GM19372 (cell line): ENCODE data around the gene SLFN11.
A peak's percentile ranks its signal among the peaks of the same experiment; 100 is the strongest.
"Not testable (repeated sequence)": the region's sequence is repeated elsewhere in the genome, so short reads cannot be mapped to it uniquely, and the experiment has no call there.

Experiments
- ATAC-seq: cut with Tn5 transposase; IDR thresholded peaks from one replicate; pipeline ENCODE4 v1.9.1; 2021; ENCODE audit warnings: mild to moderate bottlenecking, low read depth, moderate library complexity; ENCODE audit not compliant: unreplicated experiment

The SLFN11 gene, protein sequence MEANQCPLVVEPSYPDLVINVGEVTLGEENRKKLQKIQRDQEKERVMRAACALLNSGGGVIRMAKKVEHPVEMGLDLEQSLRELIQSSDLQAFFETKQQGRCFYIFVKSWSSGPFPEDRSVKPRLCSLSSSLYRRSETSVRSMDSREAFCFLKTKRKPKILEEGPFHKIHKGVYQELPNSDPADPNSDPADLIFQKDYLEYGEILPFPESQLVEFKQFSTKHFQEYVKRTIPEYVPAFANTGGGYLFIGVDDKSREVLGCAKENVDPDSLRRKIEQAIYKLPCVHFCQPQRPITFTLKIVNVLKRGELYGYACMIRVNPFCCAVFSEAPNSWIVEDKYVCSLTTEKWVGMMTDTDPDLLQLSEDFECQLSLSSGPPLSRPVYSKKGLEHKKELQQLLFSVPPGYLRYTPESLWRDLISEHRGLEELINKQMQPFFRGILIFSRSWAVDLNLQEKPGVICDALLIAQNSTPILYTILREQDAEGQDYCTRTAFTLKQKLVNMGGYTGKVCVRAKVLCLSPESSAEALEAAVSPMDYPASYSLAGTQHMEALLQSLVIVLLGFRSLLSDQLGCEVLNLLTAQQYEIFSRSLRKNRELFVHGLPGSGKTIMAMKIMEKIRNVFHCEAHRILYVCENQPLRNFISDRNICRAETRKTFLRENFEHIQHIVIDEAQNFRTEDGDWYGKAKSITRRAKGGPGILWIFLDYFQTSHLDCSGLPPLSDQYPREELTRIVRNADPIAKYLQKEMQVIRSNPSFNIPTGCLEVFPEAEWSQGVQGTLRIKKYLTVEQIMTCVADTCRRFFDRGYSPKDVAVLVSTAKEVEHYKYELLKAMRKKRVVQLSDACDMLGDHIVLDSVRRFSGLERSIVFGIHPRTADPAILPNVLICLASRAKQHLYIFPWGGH

DNA sequence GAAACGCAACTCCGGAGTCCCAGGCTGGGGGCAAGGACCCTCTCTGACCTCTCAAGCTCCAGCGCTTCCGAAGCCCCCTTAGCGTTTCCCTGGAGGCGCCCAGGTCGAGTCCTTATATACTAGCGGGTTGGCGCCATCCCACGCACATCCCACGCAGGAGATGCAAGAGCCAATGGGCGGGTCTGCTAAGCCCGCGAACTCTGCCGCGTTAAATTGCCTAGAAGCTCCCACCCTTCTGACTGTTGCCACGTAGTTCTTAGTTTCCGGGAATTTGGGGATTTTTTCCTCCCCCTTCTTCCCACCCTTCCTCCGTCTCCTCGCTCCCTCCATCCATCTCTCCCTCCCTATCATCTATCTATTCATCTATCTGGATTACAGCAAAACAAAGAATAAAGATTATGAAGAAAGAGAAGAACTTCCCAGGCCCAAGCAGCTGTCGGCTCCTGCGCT is at the start of gene SLFN11:
TSS of gene SLFN11 (minus strand) at position 88 of the 450 bp plus-strand sequence. CDS start 9,814 bp downstream, outside the sequence.
- ATAC-seq, result peak; percentile 48

DNA sequence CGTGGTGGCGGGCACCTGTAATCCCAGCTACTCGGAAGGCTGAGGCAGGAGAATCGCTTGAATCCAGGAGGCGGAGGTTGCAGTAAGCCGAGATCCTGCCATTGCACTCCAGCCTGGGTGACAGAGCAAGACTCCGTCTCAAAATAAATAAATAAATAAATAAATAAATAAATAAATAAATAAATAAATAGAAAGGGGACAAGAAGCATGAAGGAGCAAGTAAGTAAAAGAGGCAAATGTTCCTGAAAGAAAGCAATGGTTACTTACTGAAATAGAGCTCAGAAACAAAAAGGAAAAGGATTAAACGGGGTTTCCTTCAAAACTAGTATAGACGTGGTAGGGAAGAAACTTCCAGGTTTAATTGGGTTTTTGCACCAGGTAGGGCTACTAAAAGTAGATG is 47.6 kb upstream of the SLFN11 start:
- ATAC-seq, result not testable (repeated sequence)

DNA sequence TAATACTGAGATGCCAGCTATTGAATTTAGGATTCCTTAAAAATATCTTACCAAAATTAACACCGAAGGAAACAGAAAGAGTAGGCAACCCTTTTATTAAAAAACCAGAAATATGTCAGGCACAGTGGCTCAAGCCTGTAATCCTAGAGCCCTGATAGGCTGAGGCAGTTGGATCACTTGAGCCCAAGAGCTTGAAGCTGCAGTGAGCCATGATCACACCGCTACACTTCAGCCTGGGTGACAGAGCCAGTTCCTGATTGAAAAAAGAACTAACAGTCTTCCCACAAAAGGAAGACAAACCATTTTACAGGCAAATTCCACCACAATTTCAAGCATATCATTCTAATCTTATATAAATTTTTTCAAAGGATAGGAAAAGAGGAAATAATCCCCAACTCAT is 43.2 kb upstream of the SLFN11 start:
- no peak for ATAC-seq

DNA sequence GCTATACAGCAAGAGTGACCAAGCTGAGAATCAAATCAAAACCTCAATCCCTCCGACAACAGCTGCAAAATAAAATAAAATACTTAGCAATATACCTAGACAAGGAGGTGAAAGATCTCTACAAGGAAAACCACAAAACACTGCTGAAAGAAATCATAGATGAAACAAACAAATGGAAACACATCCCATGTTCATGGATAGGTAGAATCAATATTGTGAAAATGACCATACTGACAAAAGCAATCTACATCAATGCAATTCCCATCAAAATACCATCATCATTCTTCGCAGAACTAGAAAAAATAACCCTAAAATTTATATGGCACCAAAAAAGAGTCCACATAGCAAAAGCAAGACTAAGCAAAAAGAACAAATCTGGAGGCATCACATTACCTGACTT is 41.3 kb upstream of the SLFN11 start:
- ATAC-seq, result not testable (repeated sequence)

DNA sequence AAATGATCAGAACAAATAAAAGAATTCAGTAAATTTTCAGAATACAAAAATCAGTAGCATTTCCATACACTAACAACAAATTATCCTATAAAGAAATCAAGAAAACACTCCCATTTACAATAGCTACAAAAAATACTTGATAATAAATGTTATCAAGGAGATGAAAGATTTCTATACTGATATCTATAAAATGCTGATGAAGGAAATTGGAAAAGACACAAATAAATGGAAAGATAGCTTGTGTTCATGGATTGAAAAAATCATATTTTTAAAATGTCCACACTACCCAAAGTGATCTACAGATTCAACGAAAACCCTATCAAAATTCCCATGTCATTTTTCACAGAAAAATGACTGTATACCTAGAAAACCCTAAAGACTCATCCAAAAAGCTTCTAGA is 40.8 kb upstream of the SLFN11 start:
- ATAC-seq, result no peak

DNA sequence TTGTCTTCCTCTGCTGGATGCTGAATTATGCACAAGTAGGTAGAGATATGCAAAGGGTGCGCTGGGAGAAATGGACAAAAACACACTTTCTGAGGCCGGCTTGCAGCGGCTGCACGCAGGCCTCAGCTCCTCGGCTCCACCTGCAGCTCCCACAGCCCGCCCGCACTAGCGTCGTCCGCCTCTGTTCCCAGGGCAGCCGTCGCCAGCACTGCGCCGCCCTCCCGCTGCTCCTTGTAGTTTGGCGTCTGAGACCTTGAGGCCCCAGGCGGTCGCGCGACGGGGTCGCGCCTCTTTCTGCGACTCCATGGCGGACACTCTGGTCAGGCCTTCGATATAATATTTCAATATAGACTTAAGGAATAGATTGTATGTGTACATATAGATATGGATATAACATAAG is 34.1 kb upstream of the SLFN11 start:
- no peak for ATAC-seq

DNA sequence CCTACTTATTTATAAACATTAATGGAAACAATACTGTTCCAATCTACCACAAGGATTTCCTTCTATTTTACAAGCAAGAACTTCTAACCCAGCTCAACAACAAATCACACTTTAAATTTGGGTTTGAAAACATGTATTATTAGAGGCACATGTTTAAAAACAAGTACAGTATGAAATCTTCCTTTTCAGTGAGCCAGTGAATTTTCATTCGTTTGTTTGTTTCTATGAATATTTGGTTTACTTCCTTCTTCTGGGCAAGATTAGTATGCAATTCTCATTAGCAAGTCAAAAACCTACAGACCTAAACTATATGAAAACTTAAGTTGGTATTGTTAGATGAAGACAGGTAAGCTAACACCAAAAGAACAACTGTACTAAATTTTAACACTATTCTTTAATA is 33.1 kb upstream of the SLFN11 start:
- no peak for ATAC-seq

DNA sequence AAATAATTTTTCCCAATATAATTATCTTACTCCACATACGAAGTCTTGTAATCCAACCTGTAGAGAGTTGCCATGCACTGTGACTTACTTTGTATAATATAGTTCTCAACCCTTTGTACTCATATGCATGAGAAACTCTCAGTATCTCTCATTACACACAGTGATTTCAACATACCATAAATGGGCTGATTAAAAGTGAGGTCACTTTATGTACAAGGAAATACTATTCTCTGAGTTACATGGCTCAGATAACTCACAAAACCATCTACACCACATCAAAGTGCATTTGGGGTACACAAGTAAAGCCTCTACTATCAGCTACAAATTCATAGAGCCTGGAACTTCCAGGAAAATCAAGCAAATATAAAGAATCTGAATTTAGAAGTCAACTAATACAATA is 30.9 kb upstream of the SLFN11 start:
- no peak for ATAC-seq

DNA sequence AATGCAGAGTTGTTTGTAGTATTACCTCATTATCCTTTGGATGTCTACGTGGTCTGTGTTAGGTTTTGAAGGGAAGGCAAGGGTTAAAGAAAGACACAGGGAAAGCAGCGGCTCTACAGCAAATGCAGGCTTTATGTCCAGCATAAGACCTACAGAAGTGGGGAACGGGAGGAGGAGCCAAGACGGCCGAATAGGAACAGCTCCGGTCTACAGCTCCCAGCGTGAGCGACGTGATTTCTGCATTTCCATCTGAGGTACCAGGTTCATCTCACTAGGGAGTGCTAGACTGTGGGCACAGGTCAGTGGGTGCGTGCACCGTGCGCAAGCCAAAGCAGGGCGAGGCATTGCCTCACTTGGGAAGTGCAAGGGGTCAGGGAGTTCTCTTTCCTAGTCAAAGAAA is 20.4 kb upstream of the SLFN11 start:
- ATAC-seq, result not testable (repeated sequence)

DNA sequence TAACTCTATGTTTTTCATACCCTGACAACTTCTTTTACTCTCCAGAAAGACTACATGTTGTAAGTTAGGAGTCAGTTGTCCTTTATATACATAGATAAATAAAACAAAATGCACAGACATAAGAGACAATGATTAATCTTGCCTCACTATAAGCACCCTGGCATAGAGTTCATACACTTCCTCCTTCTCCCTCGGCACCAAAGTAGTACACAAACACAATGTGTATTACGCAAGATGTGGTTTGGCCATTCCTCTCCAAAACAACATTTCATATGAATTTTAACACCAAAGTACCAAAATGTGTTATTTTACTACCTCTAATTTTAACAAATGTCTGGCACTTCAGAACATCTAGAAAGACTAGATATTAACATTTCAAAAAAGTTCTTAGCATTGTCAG is 17.2 kb upstream of the SLFN11 start:
- ATAC-seq, result no peak

DNA sequence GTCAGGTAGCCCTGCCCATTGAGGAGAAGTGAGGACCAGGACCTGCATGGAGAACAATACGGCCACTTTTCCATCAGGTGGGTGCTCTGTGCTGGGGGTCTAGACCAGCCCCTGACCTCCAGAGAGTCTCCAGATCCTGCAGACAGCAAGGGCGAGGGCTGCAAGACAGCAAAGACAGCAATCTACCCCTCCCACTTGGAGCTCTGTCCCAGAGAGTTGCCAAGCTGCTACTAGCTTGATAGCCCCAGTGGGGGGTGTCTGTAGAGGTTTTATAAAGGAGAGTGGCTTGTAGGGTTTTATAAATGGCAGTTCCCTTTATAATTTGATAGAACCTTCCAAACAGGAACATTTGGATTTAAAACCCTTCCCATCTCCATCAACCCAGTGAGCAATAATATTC is 16.7 kb upstream of the SLFN11 start:
- ATAC-seq, result no peak

DNA sequence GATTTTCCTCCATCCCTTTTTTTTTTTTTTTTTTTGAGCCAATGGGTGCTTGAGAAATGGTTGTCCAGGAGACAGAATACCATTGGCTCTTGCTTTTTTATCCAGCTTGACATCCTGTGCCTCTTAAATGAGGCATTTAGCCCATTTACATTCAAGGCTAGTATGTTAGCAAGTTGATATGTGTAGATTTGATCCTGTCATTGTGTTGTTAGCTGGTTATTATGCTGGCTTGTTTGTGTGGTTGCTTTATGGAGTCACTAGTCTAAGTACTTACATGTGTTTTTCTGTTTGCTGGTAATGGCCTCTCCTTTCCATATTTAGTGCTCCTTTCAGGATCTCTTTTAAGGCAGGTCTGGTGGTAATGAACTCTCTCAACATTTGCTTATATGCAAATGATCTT is 14.1 kb upstream of the SLFN11 start:
- ATAC-seq, result no peak

DNA sequence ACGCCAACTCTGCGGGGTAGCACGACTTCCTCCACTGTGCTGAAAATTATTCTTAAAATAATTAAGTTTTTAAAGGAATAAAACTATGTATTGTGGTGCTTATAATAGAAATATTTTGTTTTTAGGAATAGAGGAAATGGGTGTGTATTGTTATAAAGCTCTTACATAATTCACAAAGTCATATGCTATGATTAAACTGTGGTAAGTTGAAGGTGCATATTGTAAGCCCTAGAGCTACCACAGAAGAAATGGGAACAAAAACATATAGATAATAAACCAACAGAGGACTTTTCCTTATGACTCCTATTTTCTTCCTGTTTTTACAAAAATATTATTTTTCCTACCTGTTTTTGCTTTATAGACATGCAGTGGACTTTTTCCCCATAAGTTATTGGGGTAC is 4.3 kb upstream of the SLFN11 start:
- no peak for ATAC-seq

DNA sequence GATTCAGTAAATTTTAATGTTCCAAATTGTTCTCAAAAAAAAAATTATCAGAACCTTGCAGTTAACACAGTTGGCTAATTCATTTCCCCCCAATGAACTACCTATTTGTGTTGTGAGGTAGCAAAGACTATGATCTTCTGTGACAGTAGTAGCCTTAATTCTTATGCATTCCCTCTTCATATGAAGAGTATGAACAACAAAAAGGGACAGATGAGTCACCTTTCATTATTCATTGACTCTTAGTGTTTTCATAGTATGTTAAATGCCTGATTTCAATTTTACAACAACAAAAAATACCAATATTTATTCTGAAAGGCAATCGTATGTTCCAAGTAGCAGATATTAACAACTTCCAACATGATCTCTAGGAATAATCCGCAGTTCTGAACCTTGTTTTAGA is 3.6 kb upstream of the SLFN11 start:
- no peak for ATAC-seq

DNA sequence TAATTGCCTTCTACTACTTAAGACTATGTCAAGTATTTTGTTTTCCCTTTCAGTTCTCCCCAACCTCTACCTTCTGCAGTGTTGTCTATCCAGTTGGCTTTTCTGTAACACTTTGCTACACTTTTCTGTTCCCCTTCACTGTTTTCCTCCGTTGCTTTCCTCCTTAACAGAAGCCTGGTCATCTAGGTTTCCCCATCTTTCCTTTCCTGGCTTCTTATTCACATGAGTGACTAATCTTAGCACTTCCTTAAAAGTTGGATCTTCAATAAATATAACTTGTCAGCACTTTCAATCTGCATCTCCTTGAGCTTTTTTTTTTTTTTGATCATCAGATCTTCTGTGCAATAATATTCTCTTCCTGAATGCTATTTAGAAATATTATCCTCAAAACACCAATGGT is 2.8 kb upstream of the SLFN11 start:
- no peak for ATAC-seq

DNA sequence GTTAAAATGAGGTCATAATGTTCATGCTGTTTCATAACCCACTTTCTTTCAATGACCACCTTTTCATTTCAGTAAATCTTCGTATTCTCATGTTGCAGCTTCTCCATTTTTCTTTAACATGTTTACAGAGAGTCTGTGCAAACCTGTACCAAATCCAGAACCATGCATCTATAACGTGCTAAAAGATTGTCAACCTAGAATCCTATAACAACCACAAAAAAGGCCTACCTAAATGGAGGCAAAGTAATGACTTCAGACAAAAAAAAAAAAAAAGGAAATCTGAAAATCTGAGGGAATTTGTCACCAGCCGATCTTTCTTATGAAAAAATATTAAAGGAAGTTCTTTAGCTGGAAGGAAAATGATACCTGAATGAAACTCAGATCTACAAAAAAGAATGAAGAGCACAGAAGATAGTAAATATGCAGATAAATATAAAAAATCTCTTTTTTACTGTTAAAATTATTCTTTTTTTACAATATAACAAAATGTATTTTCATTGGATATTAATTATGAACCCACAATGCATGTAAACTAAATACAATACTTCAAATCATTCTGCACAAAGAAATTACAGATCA is 1.4 kb upstream of the SLFN11 start:
- ATAC-seq, result no peak

DNA sequence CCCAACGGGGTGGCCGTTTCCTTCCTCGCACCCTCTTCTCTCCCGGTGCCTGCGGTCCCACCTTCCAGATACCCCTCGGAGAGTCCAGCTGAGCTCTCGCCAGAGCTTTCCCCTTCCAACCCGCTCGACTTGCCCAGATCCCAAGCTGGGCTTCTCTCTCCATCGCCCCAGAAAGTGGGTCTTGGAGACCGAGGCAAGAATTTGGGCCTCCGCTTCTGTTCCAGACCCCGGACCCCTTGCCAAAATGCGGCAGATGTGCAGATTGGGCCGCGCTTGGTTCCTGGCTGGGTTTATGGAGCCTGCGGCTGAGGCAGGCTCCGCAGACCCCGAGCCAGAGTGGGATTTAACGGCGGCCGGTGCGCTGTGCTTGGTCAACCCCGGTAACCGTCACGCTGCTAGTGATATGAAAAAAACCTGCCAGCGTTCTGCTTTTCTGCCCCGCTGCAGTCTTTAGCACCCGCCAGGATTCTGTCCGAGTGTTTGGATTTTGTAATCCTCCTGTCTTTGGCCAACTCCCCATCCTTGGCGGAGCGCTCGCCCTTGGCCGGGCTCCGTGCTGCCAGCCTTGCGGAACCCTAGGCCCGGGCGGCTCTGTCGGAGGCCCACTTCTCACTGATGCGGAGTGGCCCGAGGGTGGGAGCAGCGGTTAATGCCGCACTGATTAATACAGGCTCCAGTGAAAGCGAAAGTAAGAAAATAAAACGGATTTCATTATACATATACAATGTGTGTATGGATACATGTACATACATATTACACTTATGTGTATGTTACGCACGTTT is 754 bp upstream of the SLFN11 start:
- ATAC-seq, result no peak

DNA sequence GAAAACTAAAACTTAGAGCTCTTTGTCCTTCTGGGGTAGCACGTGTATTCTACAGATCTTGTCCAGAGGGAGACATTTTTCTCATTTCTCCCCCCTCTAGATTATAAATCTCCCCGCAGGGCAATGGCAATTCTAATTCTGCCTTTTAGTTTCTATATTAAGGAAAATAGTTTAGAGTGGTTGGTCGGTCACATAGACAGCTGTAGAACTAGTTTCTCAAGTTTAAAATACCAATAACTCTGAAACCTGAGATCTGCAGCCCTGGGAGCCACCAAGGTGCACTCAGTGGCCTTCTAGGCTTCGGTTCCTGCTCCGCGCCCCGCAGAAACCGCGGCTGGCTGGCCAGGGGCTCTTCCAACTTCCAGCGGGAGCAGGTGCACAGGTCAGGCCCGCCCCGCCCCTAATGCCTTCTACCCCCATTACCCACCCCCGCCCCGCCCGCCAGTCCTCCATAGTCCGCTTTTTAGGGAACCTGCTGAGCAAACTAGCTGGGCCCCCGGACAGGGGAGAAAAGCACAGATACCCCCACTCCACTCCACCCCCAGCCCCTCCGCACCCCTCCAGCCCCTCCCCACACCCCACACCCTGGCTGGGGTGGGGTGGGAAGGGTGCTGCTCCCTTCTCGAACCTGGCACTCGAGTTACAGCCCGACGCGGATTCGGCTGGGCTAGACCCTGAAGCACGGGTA is 431 bp downstream of the SLFN11 start:
- ATAC-seq, result peak; percentile 21

DNA sequence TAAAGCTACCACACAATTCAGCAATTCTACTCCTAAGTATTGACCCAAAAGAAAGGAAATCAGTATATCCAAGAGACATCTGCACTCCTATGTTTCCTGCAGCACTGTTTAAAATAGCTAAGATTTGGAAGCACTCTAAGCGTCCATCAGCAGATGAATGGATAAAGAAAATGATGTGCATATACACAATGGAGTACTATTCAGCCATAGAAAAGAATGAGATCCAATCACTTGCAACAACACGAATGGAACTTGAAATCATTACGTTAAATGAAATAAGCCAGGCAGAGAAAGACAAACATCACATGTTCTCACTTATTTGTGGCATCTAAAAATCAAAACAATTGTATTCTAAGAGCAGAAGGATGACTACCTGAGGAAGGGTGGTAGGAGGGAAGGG is 1.5 kb downstream of the SLFN11 start:
- no peak for ATAC-seq
